ENCODE measurements around the gene HDAC9. TPM values are rescaled to one million over a fixed set of nuclear protein-coding genes. Genes with fewer than 3 reads are reported as not detected.

The HDAC9 gene
- total RNA-seq, 1 experiment from 2014 or later, result 79.1 TPM

- Histone ChIP-seq H3K4me3 (no peak overlapping the region), H3K36me3 (peaks cover 45% of the 10 kb centered on the region), H3K27ac (peak overlapping the region; percentile 27), H3K9me3 (replicated peaks) (no peaks in the 10 kb centered on the region), H3K27me3 (replicated peaks) (no peaks in the 10 kb centered on the region), H3K4me1 (replicated peaks) (peaks cover 10% of the 10 kb centered on the region)
- peak in 1 of 2 experiments; percentile 55 for DNase-seq (ENCODE audit: low read depth in 1 of 2, low spot score in 2 of 2)
These were observed 45.8 kb downstream of the HDAC9 start for GRCh38 chr7:18541181-18541870.

- Histone ChIP-seq H3K36me3 (peaks cover 50% of the 10 kb centered on the region), H3K4me1 (replicated peaks) (peaks cover 10% of the 10 kb centered on the region), H3K27me3 (replicated peaks) (no peaks in the 10 kb centered on the region), H3K27ac (peak overlapping the region; percentile 27; the same call in 1 of the 2 replicates), H3K9me3 (replicated peaks) (no peaks in the 10 kb centered on the region), H3K4me3 (no peak overlapping the region)
- DNase-seq (ENCODE audit: low read depth in 1 of 2, low spot score in 2 of 2), result no peak
These were observed 46.3 kb downstream of the HDAC9 start for GRCh38 chr7:18541871-18542212.

GRCh38 chr7:18546576-18546975, 51.0 kb downstream of the HDAC9 start:
- H3K4me3 ChIP-seq, result no peak overlapping the region
- peaks cover 16% of the 10 kb centered on the region for H3K4me1 ChIP-seq (replicated peaks)
- H3K27me3 ChIP-seq (replicated peaks), result no peaks in the 10 kb centered on the region
- peaks cover 64% of the 10 kb centered on the region for H3K36me3 ChIP-seq
- no peak overlapping the region for H3K27ac ChIP-seq
- H3K9me3 ChIP-seq (replicated peaks), result no peaks in the 10 kb centered on the region
- no peak for DNase-seq (ENCODE audit: low read depth in 1 of 2, low spot score in 2 of 2)

- no peaks in the 10 kb centered on the region for H3K27me3 ChIP-seq (replicated peaks)
- no peaks in the 10 kb centered on the region for H3K9me3 ChIP-seq (replicated peaks)
- no peak overlapping the region for H3K4me3 ChIP-seq
- peaks cover 61% of the 10 kb centered on the region for H3K36me3 ChIP-seq
- peaks cover 21% of the 10 kb centered on the region for H3K4me1 ChIP-seq (replicated peaks)
- no peak overlapping the region for H3K27ac ChIP-seq
- no peak for DNase-seq (ENCODE audit: low read depth in 1 of 2, low spot score in 2 of 2)
These were observed 52.1 kb downstream of the HDAC9 start for GRCh38 chr7:18547509-18548187.

- Histone ChIP-seq H3K27me3 (replicated peaks) (no peaks in the 10 kb centered on the region), H3K4me3 (no peak overlapping the region), H3K4me1 (replicated peaks) (peaks cover 29% of the 10 kb centered on the region), H3K27ac (no peak overlapping the region), H3K9me3 (replicated peaks) (no peaks in the 10 kb centered on the region), H3K36me3 (peaks cover 53% of the 10 kb centered on the region)
- no peak for DNase-seq (ENCODE audit: low read depth in 1 of 2, low spot score in 2 of 2)
These were observed 53.0 kb downstream of the HDAC9 start for GRCh38 chr7:18548534-18548933.

GRCh38 chr7:18550574-18550973, 55.0 kb downstream of the HDAC9 start:
- no peaks in the 10 kb centered on the region for H3K27me3 ChIP-seq (replicated peaks)
- H3K4me3 ChIP-seq, result no peak overlapping the region
- no peak for DNase-seq (ENCODE audit: low read depth in 1 of 2, low spot score in 2 of 2)
- no peak overlapping the region for H3K27ac ChIP-seq
- peaks cover 29% of the 10 kb centered on the region for H3K4me1 ChIP-seq (replicated peaks)
- peaks cover 34% of the 10 kb centered on the region for H3K36me3 ChIP-seq
- H3K9me3 ChIP-seq (replicated peaks), result no peaks in the 10 kb centered on the region

GRCh38 chr7:18552316-18552916, 56.9 kb downstream of the HDAC9 start:
- no peaks in the 10 kb centered on the region for H3K9me3 ChIP-seq (replicated peaks)
- H3K27ac ChIP-seq, result peak overlapping the region; percentile 0; the same call in 1 of the 2 replicates
- no peak overlapping the region for H3K4me3 ChIP-seq
- DNase-seq (ENCODE audit: low read depth in 1 of 2, low spot score in 2 of 2), result no peak
- H3K36me3 ChIP-seq, result peaks cover 20% of the 10 kb centered on the region; the same call in 1 of the 2 replicates
- H3K4me1 ChIP-seq (replicated peaks), result peaks cover 29% of the 10 kb centered on the region
- no peaks in the 10 kb centered on the region for H3K27me3 ChIP-seq (replicated peaks)

GRCh38 chr7:18552943-18553604, 57.5 kb downstream of the HDAC9 start:
- DNase-seq (ENCODE audit: low read depth in 1 of 2, low spot score in 2 of 2), result no peak
- H3K36me3 ChIP-seq, result peaks cover 18% of the 10 kb centered on the region
- peak overlapping the region; percentile 0; the same call in 1 of the 2 replicates for H3K27ac ChIP-seq
- no peaks in the 10 kb centered on the region for H3K9me3 ChIP-seq (replicated peaks)
- no peaks in the 10 kb centered on the region for H3K27me3 ChIP-seq (replicated peaks)
- no peak overlapping the region for H3K4me3 ChIP-seq
- H3K4me1 ChIP-seq (replicated peaks), result peaks cover 33% of the 10 kb centered on the region

GRCh38 chr7:18553605-18554003, 58.1 kb downstream of the HDAC9 start:
- Histone ChIP-seq H3K27me3 (replicated peaks) (no peaks in the 10 kb centered on the region), H3K27ac (no peak overlapping the region), H3K4me1 (replicated peaks) (peaks cover 38% of the 10 kb centered on the region), H3K36me3 (peaks cover 16% of the 10 kb centered on the region), H3K9me3 (replicated peaks) (no peaks in the 10 kb centered on the region), H3K4me3 (no peak overlapping the region)
- no peak for DNase-seq (ENCODE audit: low read depth in 1 of 2, low spot score in 2 of 2)

- no peaks in the 10 kb centered on the region for H3K27me3 ChIP-seq (replicated peaks)
- no peak overlapping the region for H3K27ac ChIP-seq
These were observed 59.6 kb downstream of the HDAC9 start for GRCh38 chr7:18555120-18555519.

GRCh38 chr7:18555968-18556367, 60.4 kb downstream of the HDAC9 start:
- Histone ChIP-seq H3K27me3 (replicated peaks) (no peaks in the 10 kb centered on the region), H3K9me3 (replicated peaks) (no peaks in the 10 kb centered on the region), H3K36me3 (peaks cover 16% of the 10 kb centered on the region), H3K4me1 (replicated peaks) (peaks cover 44% of the 10 kb centered on the region), H3K27ac (no peak overlapping the region), H3K4me3 (no peak overlapping the region)
- DNase-seq (ENCODE audit: low read depth in 1 of 2, low spot score in 2 of 2), result no peak

More at GRCh38 chr7:18555120-18555519, 59.6 kb downstream of the HDAC9 start:
- Histone ChIP-seq H3K36me3 (peaks cover 16% of the 10 kb centered on the region), H3K4me3 (no peak overlapping the region), H3K9me3 (replicated peaks) (no peaks in the 10 kb centered on the region), H3K4me1 (replicated peaks) (peaks cover 46% of the 10 kb centered on the region)
- no peak for DNase-seq (ENCODE audit: low read depth in 1 of 2, low spot score in 2 of 2)

GRCh38 chr7:18558503-18558902, 63.0 kb downstream of the HDAC9 start:
- H3K36me3 ChIP-seq, result peaks cover 16% of the 10 kb centered on the region
- DNase-seq (ENCODE audit: low read depth in 1 of 2, low spot score in 2 of 2), result peak in 1 of 2 experiments; percentile 34
- H3K4me1 ChIP-seq (replicated peaks), result peaks cover 21% of the 10 kb centered on the region
- H3K4me3 ChIP-seq, result no peak overlapping the region
- H3K27ac ChIP-seq, result no peak overlapping the region
- H3K27me3 ChIP-seq (replicated peaks), result no peaks in the 10 kb centered on the region
- H3K9me3 ChIP-seq (replicated peaks), result no peaks in the 10 kb centered on the region

GRCh38 chr7:18558910-18559309, 63.4 kb downstream of the HDAC9 start:
- Histone ChIP-seq H3K4me1 (replicated peaks) (peaks cover 21% of the 10 kb centered on the region), H3K9me3 (replicated peaks) (no peaks in the 10 kb centered on the region), H3K36me3 (peaks cover 16% of the 10 kb centered on the region), H3K27me3 (replicated peaks) (no peaks in the 10 kb centered on the region), H3K4me3 (no peak overlapping the region), H3K27ac (no peak overlapping the region)
- no peak for DNase-seq (ENCODE audit: low read depth in 1 of 2, low spot score in 2 of 2)

GRCh38 chr7:18559756-18560155, 64.2 kb downstream of the HDAC9 start:
- H3K27ac ChIP-seq, result no peak overlapping the region
- peaks cover 21% of the 10 kb centered on the region for H3K4me1 ChIP-seq (replicated peaks)
- no peaks in the 10 kb centered on the region for H3K9me3 ChIP-seq (replicated peaks)
- no peak overlapping the region for H3K4me3 ChIP-seq
- no peak for DNase-seq (ENCODE audit: low read depth in 1 of 2, low spot score in 2 of 2)
- no peaks in the 10 kb centered on the region for H3K27me3 ChIP-seq (replicated peaks)
- peaks cover 16% of the 10 kb centered on the region for H3K36me3 ChIP-seq
